HFFc6 (cell line): ENCODE measurements around the gene MON1A. TPM values are rescaled to one million over a fixed set of nuclear protein-coding genes. Genes with fewer than 3 reads are reported as not detected.

Experiments
- DNase-seq: peaks from one replicate; pipeline ENCODE4 v3.0.0-alpha.2; 2018
- H3K27ac Mint-ChIP-seq: 2 replicates; pipeline ENCODE4 v1.8.0; 2020; ENCODE audit warnings: mild to moderate bottlenecking, mixed read lengths
- H3K27me3 Mint-ChIP-seq: 2 replicates; pipeline ENCODE4 v1.8.0; 2021; ENCODE audit warnings: mild to moderate bottlenecking, moderate library complexity, mixed read lengths; ENCODE audit not compliant: insufficient read depth
- H3K36me3 Mint-ChIP-seq: 2 replicates; pipeline ENCODE4 v1.8.0; 2021; ENCODE audit warnings: low read depth, mixed read lengths
- H3K4me1 Mint-ChIP-seq: 2 replicates; pipeline ENCODE4 v1.8.0; 2020; ENCODE audit warnings: low read depth, mixed read lengths
- H3K4me3 Mint-ChIP-seq: 2 replicates; pipeline ENCODE4 v1.8.0; 2020; ENCODE audit warnings: mild to moderate bottlenecking, moderate library complexity, mixed read lengths
- H3K9me3 Mint-ChIP-seq: 2 replicates; pipeline ENCODE4 v1.8.0; 2020; ENCODE audit warnings: mild to moderate bottlenecking, mixed read lengths
- CTCF ChIP-seq: fragments of 200-600 bp; sonication (generic); IDR thresholded peaks from 2 replicates; pipeline ENCODE4 v1.5.0; 2021; ENCODE audit warnings: antibody characterized with exemption, mild to moderate bottlenecking
- total RNA-seq, 6 experiments: library from RNA; stranded (reverse); fragmentation: NEBNext Ultra II Directional; extraction: Animal tissue kit (Norgen Biotek cat#: 25700); gene quantifications; 2 replicates in 1 of 6; 3 replicates in 5 of 6; pipeline ENCODE4 v1.2.3, GENCODE V29; 2021

MON1A gene
- total RNA-seq, 6 experiments from 2014 or later = 13.6 to 20.3 (median 15.7) TPM

- Mint-ChIP-seq H3K27ac (no peak overlapping the region), H3K4me3 (no peak overlapping the region), H3K9me3 (no peaks in the 10 kb centered on the region), H3K4me1 (peaks cover 23% of the 10 kb centered on the region), H3K27me3 (no peaks in the 10 kb centered on the region), H3K36me3 (no peaks in the 10 kb centered on the region)
- DNase-seq = no peak
- TF ChIP-seq CTCF = no peak
Observed at GRCh38 chr3:49902511-49903345, 26.9 kb downstream of the MON1A start.

- Mint-ChIP-seq H3K27ac (no peak overlapping the region; the same call in 1 of the 2 replicates), H3K27me3 (peaks cover 1% of the 10 kb centered on the region; the same call in 1 of the 2 replicates), H3K4me1 (peaks cover 22% of the 10 kb centered on the region), H3K4me3 (no peak overlapping the region), H3K36me3 (no peaks in the 10 kb centered on the region), H3K9me3 (no peaks in the 10 kb centered on the region)
- no peak for TF ChIP-seq CTCF
- DNase-seq = no peak
Observed at GRCh38 chr3:49901366-49902339, 28.0 kb downstream of the MON1A start.

GRCh38 chr3:49900491-49901153 is 29.0 kb downstream of the MON1A start:
- Mint-ChIP-seq H3K36me3 (no peaks in the 10 kb centered on the region), H3K4me1 (peaks cover 11% of the 10 kb centered on the region), H3K9me3 (no peaks in the 10 kb centered on the region), H3K27ac (no peak overlapping the region), H3K4me3 (no peak overlapping the region), H3K27me3 (peaks cover 1% of the 10 kb centered on the region; the same call in 1 of the 2 replicates)
- peak; percentile 72 for DNase-seq
- no peak for TF ChIP-seq CTCF

GRCh38 chr3:49899815-49900214 is 29.8 kb downstream of the MON1A start:
- Mint-ChIP-seq H3K27me3 (peaks cover 1% of the 10 kb centered on the region; the same call in 1 of the 2 replicates), H3K36me3 (no peaks in the 10 kb centered on the region), H3K27ac (no peak overlapping the region), H3K4me3 (no peak overlapping the region), H3K9me3 (no peaks in the 10 kb centered on the region), H3K4me1 (peaks cover 9% of the 10 kb centered on the region)
- TF ChIP-seq CTCF = peak; percentile 55
- DNase-seq = no peak

GRCh38 chr3:49898991-49899390 is 30.6 kb downstream of the MON1A start:
- H3K4me3 Mint-ChIP-seq = no peak overlapping the region

More at GRCh38 chr3:49898991-49899390, 30.6 kb downstream of the MON1A start:
- no peak for TF ChIP-seq CTCF
- Mint-ChIP-seq H3K9me3 (no peaks in the 10 kb centered on the region), H3K36me3 (no peaks in the 10 kb centered on the region), H3K27ac (no peak overlapping the region), H3K27me3 (peaks cover 1% of the 10 kb centered on the region; the same call in 1 of the 2 replicates), H3K4me1 (peaks cover 9% of the 10 kb centered on the region)
- no peak for DNase-seq
